ENCODE data around the gene PARL. TPM values are rescaled to one million over a fixed set of nuclear protein-coding genes. Genes with fewer than 3 reads are reported as not detected.

PARL gene
- polyA plus RNA-seq, 1 of the 3 experiments (the other 2 are of a cell fraction) = 50.1 TPM

DNA sequence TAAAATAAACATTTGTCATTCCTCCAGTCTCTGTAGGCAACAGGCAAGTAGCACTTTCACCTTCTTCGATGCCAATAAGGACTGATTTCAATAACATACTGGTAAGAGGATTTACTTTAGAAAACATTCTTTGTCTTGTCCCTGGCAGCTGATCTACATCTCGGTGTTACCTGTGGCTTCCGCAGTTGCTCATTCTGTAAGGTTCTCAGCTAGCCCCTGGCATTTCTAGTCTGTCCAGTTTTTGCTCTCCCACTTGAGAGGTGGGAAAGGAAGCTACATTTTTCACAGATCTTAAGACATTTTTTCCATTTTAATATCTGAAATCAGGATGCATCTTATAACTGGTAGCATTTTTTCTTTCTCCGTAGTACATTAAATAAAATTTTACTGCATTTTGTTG is 39.6 kb downstream of the PARL start (continued):
- TF ChIP-seq, protein P1, sequence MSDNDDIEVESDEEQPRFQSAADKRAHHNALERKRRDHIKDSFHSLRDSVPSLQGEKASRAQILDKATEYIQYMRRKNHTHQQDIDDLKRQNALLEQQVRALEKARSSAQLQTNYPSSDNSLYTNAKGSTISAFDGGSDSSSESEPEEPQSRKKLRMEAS (IDR thresholded peaks at IDR 0.05; ENCODE audit: low read depth) = no peak
- no peak for TF ChIP-seq SMC3 (IDR thresholded peaks at IDR 0.05; ENCODE audit: low read depth, low read length)

DNA sequence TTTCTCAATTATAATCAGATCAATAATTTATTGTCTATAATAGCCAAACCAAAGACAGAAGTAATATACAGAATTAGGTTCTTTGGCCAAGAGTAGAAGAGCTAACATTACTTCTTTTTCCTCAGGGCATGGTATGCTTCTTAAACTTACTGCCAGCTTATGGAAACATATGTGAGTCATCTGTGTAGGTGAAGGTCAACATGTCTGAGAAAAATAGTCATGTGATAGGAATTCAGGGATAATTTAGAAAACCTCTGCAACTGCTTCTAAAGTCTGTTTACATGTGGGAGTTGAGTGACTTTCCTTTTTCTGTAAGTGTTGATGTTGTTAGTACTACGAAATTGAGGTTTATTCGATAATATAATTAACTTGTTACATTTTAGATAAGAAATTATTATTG is 40.1 kb downstream of the PARL start:
- peaks cover 0 to 4% of the 10 kb centered on the region in 2 experiments; a peak in 3 of 4 replicates for H3K4me1 ChIP-seq (ENCODE audit: control insufficient read depth in 1 of 2, insufficient read depth in 2 of 2, low read depth in 1 of 2, low read length in 1 of 2)
- peaks cover 13% of the 10 kb centered on the region for H3F3A ChIP-seq (replicated peaks; ENCODE audit: insufficient read depth)
- ChIA-PET POLR2A (no interaction called here), CTCF (interaction anchor here (1.3 to 1.6 kb wide), 2 partner anchors 19 to 22 kb away, joined by 4 read pairs; partner anchors contain the start of gene MAP6D1)
- 0 out of 2 replicates have a peak, but pooled peaks cover 3% of the 10 kb centered on the region for H3K9me2 ChIP-seq
- WGBS (ENCODE audit: low lambda C conversion rate) = 79% methylated on average over 2 of the region's 2 CpGs
- no peaks in the 10 kb centered on the region for H4K20me1 ChIP-seq (ENCODE audit: insufficient read depth)
- H3K27me3 ChIP-seq (ENCODE audit: insufficient read depth) = no peaks in the 10 kb centered on the region
- H3K4me3 ChIP-seq (ENCODE audit: low read depth in 2 of 2, low read length in 1 of 2) = no peak overlapping the region
- H3K79me2 ChIP-seq (ENCODE audit: insufficient read depth) = peaks cover 12% of the 10 kb centered on the region; the same call in 1 of the 2 replicates
- 0 out of 2 replicates have a peak overlapping the region, but pooled peaks have one; percentile 8 for H3K4me2 ChIP-seq
- no peaks in the 10 kb centered on the region for H3K9me3 ChIP-seq
- no peak overlapping the region for H3K9ac ChIP-seq
- TF ChIP-seq, protein P2, sequence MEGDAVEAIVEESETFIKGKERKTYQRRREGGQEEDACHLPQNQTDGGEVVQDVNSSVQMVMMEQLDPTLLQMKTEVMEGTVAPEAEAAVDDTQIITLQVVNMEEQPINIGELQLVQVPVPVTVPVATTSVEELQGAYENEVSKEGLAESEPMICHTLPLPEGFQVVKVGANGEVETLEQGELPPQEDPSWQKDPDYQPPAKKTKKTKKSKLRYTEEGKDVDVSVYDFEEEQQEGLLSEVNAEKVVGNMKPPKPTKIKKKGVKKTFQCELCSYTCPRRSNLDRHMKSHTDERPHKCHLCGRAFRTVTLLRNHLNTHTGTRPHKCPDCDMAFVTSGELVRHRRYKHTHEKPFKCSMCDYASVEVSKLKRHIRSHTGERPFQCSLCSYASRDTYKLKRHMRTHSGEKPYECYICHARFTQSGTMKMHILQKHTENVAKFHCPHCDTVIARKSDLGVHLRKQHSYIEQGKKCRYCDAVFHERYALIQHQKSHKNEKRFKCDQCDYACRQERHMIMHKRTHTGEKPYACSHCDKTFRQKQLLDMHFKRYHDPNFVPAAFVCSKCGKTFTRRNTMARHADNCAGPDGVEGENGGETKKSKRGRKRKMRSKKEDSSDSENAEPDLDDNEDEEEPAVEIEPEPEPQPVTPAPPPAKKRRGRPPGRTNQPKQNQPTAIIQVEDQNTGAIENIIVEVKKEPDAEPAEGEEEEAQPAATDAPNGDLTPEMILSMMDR (IDR thresholded peaks at IDR 0.05) = no peak
- TF ChIP-seq NRF1 (IDR thresholded peaks at IDR 0.05; ENCODE audit: low read depth, low read length) = no peak
- TF ChIP-seq ELF1 (IDR thresholded peaks at IDR 0.05) = no peak
- TF ChIP-seq TEAD4 (IDR thresholded peaks at IDR 0.05; ENCODE audit: borderline replicate concordance, insufficient read depth) = no peak
- TF ChIP-seq CHD2 (IDR thresholded peaks at IDR 0.05; ENCODE audit: low read length, partially characterized antibody) = no peak
- TF ChIP-seq SIN3A (IDR thresholded peaks at IDR 0.05; ENCODE audit: borderline replicate concordance, low read depth, low read length) = no peak
- TF ChIP-seq, protein P3, sequence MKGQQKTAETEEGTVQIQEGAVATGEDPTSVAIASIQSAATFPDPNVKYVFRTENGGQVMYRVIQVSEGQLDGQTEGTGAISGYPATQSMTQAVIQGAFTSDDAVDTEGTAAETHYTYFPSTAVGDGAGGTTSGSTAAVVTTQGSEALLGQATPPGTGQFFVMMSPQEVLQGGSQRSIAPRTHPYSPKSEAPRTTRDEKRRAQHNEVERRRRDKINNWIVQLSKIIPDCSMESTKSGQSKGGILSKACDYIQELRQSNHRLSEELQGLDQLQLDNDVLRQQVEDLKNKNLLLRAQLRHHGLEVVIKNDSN (IDR thresholded peaks at IDR 0.05; ENCODE audit: borderline replicate concordance, low read depth) = no peak
- peak; percentile 34; the same call in 1 of the 2 replicates for TF ChIP-seq JUND (IDR thresholded peaks at IDR 0.05)
- no peak for TF ChIP-seq SMC3 (IDR thresholded peaks at IDR 0.05; ENCODE audit: low read depth, low read length)
- TF ChIP-seq TAF1 (IDR thresholded peaks at IDR 0.05; ENCODE audit: borderline replicate concordance, low read depth, low read length) = no peak
- no peak for TF ChIP-seq FOXM1 (IDR thresholded peaks at IDR 0.05; ENCODE audit: low read depth)
- no peak for TF ChIP-seq FOXJ3 (CRISPR knock-in tag; IDR thresholded peaks at IDR 0.05)
- TF ChIP-seq TCF12 (IDR thresholded peaks at IDR 0.05) = peak; percentile 19; the same call in 1 of the 2 replicates
- TF ChIP-seq, protein P4, sequence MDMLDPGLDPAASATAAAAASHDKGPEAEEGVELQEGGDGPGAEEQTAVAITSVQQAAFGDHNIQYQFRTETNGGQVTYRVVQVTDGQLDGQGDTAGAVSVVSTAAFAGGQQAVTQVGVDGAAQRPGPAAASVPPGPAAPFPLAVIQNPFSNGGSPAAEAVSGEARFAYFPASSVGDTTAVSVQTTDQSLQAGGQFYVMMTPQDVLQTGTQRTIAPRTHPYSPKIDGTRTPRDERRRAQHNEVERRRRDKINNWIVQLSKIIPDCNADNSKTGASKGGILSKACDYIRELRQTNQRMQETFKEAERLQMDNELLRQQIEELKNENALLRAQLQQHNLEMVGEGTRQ (IDR thresholded peaks at IDR 0.05; ENCODE audit: borderline replicate concordance, low read depth, low read length) = no peak
- TF ChIP-seq EZH2phosphoT487 (IDR thresholded peaks at IDR 0.05; ENCODE audit: borderline replicate concordance, low read depth) = no peak
- no peak for TF ChIP-seq RCOR1 (IDR thresholded peaks at IDR 0.05; ENCODE audit: low read length)
- peak; percentile 55; the same call in 1 of the 2 replicates for TF ChIP-seq FOSL2 (IDR thresholded peaks at IDR 0.05; ENCODE audit: borderline replicate concordance, low read depth)
- no peak for TF ChIP-seq GABPA (IDR thresholded peaks at IDR 0.05; ENCODE audit: low read depth)
- TF ChIP-seq, protein P1 (IDR thresholded peaks at IDR 0.05; ENCODE audit: low read depth) = no peak
- no peak for TF ChIP-seq RFX5 (IDR thresholded peaks at IDR 0.05; ENCODE audit: low read length)
- no peak for TF ChIP-seq POLR2AphosphoS5 (IDR thresholded peaks at IDR 0.05; ENCODE audit: low read depth, low read length)
- TF ChIP-seq, protein P5, sequence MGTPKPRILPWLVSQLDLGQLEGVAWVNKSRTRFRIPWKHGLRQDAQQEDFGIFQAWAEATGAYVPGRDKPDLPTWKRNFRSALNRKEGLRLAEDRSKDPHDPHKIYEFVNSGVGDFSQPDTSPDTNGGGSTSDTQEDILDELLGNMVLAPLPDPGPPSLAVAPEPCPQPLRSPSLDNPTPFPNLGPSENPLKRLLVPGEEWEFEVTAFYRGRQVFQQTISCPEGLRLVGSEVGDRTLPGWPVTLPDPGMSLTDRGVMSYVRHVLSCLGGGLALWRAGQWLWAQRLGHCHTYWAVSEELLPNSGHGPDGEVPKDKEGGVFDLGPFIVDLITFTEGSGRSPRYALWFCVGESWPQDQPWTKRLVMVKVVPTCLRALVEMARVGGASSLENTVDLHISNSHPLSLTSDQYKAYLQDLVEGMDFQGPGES (IDR thresholded peaks at IDR 0.05; ENCODE audit: low read depth, low read length) = no peak
- no peak for TF ChIP-seq RAD21 (IDR thresholded peaks at IDR 0.05; ENCODE audit: low read length)
- no peak for TF ChIP-seq YY1 (IDR thresholded peaks at IDR 0.05; ENCODE audit: low read depth)
- TF ChIP-seq MXI1 (IDR thresholded peaks at IDR 0.05; ENCODE audit: low read depth, low read length) = no peak
- no peak for DNase-seq
- peaks cover 64% of the 10 kb centered on the region in 2 experiments for H3K36me3 ChIP-seq (replicated peaks in 1 of 2; ENCODE audit: control insufficient read depth in 1 of 2, insufficient read depth in 2 of 2, low read length in 1 of 2)
- peak overlapping the region in 1 of 2 experiments; percentile 49; a peak in 2 of 4 replicates for H3K27ac ChIP-seq (ENCODE audit: low read depth in 2 of 2, low read length in 1 of 2)
- no peak overlapping the region for H2AFZ ChIP-seq (ENCODE audit: low read depth)

Measured in SK-N-SH (cell line).